GM18526 (cell line): ENCODE data around the gene TFF1.

ENCODE experiments used
- POLR2A ChIP-seq: IDR thresholded peaks from 3 replicates; pipeline ENCODE4 v1.6.1; 2011; ENCODE audit not compliant: insufficient read length; ENCODE audit errors: extremely low read depth

Gene TFF1

DNA sequence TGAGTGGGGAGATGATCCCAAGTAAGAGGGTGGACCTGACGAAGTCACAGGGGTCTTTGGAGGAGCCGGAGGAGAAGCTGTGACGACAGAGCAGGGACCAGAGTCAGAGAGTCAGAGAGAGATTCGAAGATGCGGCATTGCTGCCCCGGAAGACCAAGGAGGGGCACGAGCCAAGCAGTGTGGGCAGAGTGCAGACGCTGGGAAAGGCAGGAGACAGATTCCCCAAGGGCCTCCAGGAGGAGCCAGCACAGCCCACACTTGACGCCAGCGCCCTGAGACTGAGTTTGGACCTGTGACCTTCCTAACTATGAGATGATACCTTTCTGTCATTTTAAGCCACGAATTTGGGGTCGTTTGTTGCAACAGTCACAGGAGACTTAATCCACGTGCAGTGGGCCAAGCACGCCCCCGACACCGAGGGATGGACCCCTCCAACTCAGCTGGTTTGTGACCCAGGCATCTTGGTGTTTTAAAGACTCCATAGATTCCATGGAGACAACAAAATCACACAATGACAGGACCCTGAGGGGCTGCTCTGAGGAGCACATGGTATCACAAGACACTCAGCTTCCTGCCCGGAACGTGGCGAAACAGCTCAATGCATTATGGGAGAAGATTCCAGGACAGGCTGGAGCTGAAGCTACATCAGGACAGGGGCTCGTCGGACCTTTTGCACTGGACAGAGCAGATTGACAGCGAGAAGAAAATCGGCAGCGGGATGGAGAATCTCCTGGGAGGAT, 11.0 kb upstream of the TFF1 start:
- no peak for TF ChIP-seq POLR2A

DNA sequence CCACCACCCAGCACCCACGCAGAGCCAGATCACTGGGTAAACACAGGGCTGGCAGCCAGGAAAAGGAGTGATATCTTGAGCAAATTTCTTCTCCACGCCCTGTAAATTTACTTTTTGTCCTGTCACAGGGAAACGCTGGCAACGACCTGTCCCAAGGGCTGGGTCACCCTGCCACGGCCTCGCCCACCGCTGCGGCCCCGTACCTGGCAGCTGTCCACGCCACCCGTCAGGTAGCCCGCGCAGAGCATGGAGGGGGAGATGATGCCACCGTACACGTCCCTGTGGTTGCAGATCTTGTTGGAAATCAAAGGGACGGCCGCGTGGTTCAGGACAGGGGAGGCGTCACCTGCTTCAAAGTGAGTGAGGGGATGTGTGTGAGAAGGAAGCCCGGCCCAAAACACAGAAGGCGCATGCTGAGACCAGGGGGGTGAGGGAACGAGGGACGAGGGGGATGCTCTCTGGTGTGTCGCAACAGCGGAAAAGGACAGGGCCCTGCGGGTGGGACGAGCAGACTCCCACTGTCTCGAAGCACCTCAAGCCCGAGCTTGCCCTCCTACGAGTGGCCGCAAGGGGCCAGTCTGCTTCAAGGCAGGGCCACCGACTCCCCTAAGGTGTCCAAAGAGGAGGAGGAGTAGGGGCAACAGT, 10.1 kb upstream of the TFF1 start:
- no peak for TF ChIP-seq POLR2A

DNA sequence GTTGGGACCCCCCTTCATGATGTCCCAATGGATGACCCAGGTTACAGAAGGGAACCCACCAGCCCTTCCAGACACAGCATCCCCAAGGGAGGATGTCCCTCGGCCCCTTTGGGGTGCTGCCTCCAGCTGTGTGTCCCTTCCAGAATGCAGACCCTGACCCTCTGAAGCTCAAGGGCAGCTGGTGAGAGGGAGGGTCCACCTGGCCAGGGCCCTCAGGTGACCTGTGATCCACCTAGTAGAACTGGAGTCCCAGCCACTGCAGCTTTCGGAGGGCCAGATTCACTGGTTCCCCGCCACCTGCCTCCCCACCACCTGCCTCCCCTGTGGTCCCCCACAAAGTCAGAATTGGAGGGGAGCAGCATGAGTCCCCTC, 9.6 kb upstream of the TFF1 start:
- TF ChIP-seq POLR2A = no peak

DNA sequence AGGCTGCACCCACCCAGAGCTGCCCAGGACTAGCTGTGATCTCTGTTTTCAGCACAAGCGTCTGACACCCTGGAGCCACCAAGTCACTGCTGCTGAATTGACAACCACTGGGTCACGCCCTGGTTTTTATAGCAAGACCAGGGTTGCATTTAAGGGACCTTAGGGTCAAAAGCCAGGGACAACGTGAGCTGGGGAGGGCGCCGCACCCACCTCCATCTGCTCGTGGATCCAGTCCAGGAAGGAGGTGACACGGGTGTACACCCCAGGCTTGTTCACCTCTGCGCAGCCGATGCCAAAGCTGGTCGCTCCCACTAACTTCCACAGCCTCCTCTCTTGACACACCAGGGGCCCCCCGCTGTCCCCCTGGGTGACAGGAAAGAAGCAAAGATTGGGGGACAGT, 9.2 kb upstream of the TFF1 start:
- TF ChIP-seq POLR2A = no peak

DNA sequence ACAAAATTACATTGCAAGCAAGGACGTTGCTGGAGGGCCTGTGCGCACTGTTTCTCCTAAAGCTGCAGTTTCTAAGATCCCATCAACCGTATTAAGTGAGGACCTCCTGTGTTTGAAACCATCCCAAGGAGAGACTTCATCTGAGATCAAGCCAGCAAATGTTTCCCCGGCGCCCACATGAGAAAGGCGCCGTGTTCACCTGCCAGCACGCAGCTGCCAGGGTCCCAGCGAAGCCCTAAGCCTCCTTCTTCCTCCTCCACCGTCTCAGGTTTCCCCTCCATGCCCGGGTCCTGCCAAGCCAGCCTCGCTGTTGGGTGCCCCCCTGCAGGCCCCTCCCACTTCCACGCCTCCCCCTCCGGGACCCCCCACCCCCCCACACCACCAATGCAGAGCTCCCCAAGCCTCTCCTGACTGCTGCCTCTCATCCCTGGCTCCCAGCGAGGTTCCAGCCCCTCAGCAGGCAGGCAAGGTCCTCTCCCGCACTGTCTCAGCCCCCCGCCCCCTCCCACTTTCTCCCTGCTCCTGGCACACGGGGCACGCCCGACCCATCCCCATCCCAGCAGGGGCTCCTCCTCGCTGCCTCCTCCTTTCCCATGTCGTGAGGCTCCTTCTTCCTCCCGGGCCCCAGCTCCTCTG, 8.6 kb upstream of the TFF1 start:
- no peak for TF ChIP-seq POLR2A

DNA sequence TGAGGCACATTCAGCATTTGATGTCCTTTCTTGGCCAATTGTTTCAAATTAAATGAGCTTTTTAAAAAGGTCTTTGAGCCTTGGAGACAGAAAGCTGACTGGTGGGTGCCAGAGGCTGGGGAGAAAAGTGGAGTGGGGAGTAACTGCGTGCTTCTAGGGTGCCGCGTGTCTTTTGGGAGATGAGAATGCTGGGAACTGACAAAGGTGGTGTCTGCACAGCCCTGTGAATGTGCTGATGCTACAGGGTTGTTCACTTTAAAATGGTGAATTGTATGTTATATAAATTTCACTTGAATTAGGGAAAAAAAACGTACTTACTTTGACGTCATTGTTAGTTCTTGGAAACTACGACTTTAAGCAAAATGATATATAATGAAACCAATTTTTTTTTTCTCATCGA, 8.1 kb upstream of the TFF1 start:
- no peak for TF ChIP-seq POLR2A

DNA sequence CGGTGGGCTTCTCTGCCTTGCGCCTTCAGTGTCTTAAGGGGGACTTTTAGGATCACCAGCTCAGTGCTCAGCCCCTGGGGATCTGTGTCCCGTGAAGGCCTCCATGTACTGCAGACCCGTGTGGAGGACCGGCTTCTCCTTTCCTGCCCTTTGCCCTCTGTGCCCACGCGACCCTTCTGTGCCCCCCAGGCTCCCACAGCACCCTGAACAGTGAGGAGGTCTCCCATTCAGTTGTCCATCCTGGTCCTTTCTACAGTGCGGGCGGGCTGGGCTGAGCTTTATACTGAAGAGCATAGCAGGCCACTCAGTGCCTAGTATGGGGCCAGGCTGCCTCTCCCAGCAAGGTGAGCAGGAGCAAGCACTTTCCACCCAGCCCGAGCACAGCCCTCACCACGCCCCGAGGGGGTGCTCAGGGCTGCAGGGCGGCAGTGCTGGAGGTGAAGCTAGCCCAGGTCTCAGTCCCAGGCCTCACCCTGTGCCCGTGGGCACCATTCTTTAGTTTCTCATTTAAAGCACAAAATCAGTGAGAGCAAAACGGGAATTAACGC, 7.6 kb upstream of the TFF1 start:
- no peak for TF ChIP-seq POLR2A

DNA sequence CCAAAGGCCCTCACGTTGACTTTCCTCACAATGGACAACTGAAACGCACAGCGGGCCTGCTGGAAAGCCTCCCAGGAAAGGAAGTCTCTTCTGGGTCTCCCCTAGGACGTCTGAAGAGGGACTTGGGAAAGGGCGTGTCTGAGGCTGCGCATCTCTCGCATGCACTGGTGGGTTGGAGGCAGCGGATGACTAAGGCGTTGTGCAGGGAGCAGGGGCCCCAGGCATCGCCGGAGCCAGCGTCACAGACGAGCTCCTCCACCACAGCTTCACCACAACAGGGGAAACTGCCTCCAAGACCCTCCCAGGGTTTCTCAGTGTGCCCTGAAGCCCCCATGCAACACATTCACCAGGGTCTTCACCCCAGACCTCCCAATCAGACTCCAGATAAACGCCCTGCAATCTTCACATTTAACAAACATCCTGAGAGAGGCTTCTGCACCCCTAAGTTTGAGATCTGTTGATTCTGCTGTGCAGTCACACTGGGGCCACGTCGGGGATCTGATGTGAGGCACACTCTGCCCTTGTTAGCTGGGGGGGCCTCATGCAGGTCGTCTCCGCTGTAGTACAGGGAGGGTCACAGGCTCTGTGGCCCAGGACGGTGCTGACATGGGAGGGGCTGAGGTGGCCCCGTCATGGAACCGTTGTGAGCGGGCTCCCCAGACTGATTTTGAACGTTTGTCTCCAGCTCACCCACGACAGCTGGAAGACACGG, 7.0 kb upstream of the TFF1 start:
- TF ChIP-seq POLR2A = no peak

DNA sequence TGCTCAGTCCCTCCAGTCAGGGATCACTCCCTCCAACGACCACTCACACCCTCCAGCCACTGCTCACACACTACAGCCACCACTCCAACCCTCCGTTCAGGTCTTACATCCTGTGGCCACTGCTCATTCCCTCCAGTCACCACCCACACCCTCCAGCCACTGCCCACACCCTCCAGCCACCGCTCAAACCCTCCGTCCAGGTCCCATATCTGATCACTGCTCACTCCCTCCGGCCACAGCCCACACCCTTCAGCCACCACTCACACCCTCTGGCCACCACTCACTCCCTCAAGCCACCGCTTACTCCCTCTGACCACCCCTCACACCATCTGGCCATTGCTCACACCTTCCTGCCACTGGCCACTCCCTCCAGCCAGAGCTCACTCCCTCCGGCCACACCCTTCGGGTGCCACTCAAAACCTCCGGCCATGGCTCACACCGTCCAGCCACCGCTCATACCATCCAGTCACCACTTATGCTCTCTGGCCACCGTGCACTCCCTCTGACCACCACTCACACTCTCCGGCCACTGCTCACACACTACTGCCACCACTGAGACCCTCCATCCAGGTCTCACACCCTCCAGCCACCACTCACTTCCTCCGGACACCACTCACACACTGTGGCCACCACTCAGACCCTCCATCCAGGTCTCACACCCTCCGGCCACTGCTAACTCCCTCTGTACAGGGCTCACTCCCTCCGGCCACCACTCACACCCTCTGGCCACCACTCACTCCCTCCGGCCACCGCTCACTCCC, 4.7 kb upstream of the TFF1 start:
- no peak for TF ChIP-seq POLR2A

DNA sequence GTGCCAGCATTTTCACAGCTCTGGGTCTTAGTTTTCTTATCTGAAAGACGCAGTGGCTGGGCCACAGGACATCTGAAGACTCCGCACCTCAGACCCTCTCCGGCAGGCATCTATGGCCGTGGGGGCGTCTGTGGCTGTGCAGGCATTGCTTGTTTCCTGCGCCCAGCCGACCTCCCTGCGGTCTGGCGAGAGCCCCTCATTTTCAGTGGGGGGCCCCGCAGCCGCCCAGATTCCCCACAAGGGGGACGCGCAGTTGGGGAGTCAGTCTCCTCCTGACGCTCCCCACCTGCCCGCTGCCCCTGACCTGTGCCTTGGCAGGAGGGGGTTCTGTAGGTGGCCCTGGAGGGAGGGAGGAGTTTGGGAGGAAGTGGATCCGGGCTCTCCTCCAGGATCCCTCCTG, 3.5 kb upstream of the TFF1 start:
- no peak for TF ChIP-seq POLR2A

DNA sequence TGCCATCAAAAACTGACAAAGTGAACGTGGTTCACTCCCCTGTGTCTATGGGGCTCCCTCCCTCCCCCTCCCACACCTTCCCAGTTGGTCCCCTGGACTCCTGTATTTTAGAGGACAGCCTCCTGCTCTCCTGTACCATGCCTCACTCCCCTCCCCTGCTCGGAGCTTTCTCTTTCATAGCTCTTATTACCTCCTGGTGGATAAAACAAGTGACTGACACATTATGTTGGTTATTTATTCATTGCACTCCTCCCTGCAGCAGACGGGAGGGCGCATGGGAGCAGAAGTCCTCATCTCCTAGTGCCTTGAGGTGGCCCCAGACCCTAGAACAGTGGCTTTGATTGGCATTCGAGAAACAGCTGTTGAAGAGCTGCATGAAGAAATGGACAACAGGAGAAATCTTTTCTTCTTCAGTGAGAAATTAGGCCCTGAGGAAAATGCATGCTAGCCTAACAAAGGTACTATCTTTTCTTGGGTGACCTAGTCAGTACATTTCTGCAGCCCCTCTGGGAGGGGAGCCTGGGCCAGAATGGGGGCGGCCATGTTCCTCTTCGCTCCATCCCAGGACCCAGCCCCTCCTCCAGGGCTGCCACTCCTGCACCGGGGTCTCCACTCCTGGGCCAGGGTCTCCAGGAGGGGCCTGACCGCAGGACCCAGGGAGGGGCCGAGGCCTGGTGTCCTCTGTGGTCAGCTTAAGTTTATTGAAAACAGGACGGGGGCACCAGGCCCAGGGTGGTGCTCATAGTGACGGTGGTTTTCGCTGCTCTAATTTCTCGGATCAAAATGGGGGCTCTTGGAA, 1.2 kb upstream of the TFF1 start:
- no peak for TF ChIP-seq POLR2A

DNA sequence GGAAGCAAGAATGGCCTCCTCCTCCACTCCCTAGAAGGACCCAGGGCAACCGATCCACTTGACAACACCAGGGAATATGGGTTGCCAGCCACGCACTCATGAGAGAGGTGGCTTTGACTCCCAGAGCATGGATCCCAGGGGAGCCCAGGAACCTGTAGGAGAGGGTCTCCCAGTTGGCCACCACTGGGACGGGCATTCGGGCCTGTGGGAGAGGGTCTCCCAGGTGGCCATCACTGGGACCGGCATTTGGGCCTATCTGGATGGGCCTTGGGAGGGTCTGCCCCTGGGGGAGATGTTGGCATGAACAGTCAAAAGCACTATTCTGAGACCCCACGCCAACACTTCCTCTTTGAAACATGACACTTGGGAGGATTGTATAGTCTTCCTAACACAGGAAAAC, 565 bp downstream of the TFF1 start:
- no peak for TF ChIP-seq POLR2A

DNA sequence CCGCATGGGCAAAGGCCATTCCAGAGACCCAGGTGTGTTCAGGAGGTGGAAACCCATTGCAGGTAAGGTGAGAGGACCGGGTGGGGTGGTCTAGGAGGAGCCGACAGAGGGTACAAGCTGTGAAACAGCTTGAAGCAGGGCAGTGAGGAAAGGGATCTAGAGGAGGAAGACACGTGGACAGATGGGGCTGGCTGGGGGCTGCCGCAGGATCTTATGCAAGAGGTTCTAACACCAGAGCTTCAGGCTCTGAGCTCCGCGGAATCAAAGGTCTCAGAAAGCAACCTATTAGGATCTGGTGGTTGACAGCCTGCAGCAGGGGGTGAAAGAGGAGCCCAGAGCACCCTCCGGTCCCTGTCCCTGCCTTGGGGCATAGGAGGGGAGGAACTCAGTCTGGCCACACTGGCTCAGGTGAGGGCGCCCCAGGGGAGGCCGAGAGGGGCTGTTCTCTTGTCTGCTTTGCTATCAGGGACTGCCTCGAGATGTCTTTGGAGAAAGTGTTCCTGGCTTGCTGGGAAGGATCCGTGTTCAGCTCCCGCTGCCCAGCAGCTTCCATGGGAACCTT, 1.9 kb downstream of the TFF1 start:
- no peak for TF ChIP-seq POLR2A

DNA sequence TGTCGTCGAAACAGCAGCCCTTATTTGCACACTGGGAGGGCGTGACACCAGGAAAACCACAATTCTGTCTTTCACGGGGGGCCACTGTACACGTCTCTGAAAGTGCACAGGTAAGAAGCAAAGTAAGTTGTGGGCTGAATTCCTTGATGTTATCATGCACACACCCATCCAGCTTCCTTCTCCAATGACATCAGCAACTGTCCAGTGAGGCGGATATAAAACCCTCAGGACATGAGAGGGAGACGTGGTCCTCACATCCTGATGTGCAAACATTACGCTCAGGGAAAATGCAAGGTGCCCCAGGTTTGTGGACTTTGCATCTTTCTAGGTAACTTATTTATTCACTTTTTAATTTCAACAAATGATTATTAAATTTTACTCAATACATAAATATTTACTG, 3.0 kb downstream of the TFF1 start:
- TF ChIP-seq POLR2A = no peak
